ENCODE measurements around the gene ACTN2.

Gene ACTN2

DNA sequence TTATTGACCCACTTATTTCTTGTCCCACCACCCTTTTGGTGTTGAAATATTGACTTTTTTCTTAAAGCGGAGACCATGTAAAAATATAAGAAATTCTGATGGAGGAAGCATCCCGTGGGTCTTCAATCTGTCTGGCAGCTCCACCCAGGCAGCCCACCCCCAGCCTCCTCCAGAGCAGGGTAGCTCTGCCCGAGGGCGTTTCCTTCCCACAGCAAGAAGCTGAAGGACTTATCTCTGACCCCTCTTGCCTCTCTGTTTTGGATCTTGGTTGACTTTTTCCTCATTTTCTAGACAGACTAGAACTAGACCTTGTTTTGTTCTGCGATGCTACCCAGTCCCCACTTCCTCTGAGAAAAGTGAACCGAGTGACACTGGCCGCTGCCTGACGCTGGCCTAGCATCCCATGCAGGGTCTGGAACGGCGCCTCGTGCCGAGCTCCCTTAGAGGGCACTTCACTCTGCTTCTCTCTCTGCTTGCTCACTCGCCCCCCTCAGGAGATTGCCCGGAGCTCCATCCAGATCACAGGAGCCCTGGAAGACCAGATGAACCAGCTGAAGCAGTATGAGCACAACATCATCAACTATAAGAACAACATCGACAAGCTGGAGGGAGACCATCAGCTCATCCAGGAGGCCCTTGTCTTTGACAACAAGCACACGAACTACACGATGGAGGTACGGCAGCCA lies 68.4 kb downstream of the ACTN2 start:
- H3K27ac ChIP-seq (ENCODE audit: extremely low read depth, low read depth, low read length): no peak overlapping the region
- H3K4me1 ChIP-seq (ENCODE audit: control insufficient read depth, insufficient read depth, low read length): no peaks in the 10 kb centered on the region
- CTCF ChIA-PET: interaction anchor here (0.5 to 2.2 kb wide), 13 partner anchors 9 to 916 kb away, joined by 3 to 23 read pairs (median 3); no protein-coding TSS in a partner anchor
- H3K36me3 ChIP-seq (ENCODE audit: control insufficient read depth in 2 of 2, insufficient read depth in 1 of 2, low read length in 2 of 2): peaks cover 6 to 59% of the 10 kb centered on the region in 2 experiments; a peak in 2 of 3 replicates
- no peaks in the 10 kb centered on the region for H3K9me3 ChIP-seq (ENCODE audit: control insufficient read depth, insufficient read depth, low read depth, low read length)
- H3K4me3 ChIP-seq (ENCODE audit: low read depth, low read length): no peak overlapping the region
- POLR2A ChIA-PET: interaction anchor here (1.5 kb wide), 1 partner anchor 40 kb away, joined by 3 read pairs; the partner anchor contains the start of gene MTR
- TF ChIP-seq ZNF600 (tag by site-specific recombination; IDR thresholded peaks at IDR 0.05) (0 out of 2 replicates have a peak, but pooled peaks have one; percentile 18), OVOL3 (tag by site-specific recombination; IDR thresholded peaks at IDR 0.05) (no peak), EGR2 (tag by site-specific recombination; IDR thresholded peaks at IDR 0.05; ENCODE audit: low read depth) (peak; percentile 36; the same call in 1 of the 2 replicates)

DNA sequence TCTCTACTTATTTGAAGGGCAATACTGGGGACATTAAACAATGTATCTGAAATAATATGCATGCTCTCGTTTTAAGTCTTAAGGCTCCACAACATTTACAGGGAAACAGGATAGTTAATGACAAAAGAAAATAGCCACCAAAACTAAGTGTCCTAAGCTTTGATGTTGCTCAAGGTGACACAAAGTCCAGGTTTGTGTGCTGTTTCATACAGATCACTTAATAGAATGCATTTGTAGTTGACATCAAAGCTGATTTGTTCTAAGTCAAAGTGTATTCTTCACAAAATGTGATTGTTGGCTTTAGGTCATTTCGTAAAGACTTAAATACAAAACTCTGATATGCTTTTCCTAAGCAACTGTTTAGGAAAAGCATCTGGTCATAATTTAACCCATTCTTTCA lies 71.3 kb downstream of the ACTN2 start:
- ChIA-PET CTCF (interaction anchor here (0.6 to 4.5 kb wide), 14 partner anchors 9 to 1763 kb away, joined by 3 to 77 read pairs (median 4); no protein-coding TSS in a partner anchor), POLR2A (no interaction called here)
- no peak for TF ChIP-seq ZBTB21 (tag by site-specific recombination; IDR thresholded peaks at IDR 0.05)
- no peak for TF ChIP-seq BCL11A (tag by site-specific recombination; IDR thresholded peaks at IDR 0.05; ENCODE audit: low read depth)
- TF ChIP-seq SP3 (tag by site-specific recombination; IDR thresholded peaks at IDR 0.05): no peak
- no peak for TF ChIP-seq ZNF792 (tag by site-specific recombination; IDR thresholded peaks at IDR 0.05)
- TF ChIP-seq ZNF560 (tag by site-specific recombination; IDR thresholded peaks at IDR 0.05; ENCODE audit: borderline replicate concordance): no peak
- TF ChIP-seq ZNF223 (tag by site-specific recombination; IDR thresholded peaks at IDR 0.05): no peak
- Histone ChIP-seq H3K4me1 (ENCODE audit: control insufficient read depth, insufficient read depth, low read length) (no peaks in the 10 kb centered on the region), H3K9me3 (ENCODE audit: control insufficient read depth, insufficient read depth, low read depth, low read length) (no peaks in the 10 kb centered on the region), H3K36me3 (ENCODE audit: control insufficient read depth in 2 of 2, insufficient read depth in 1 of 2, low read length in 2 of 2) (peaks cover 0 to 56% of the 10 kb centered on the region in 2 experiments; a peak in 2 of 3 replicates), H3K4me3 (ENCODE audit: low read depth, low read length) (no peak overlapping the region), H3K27ac (ENCODE audit: extremely low read depth, low read depth, low read length) (no peak overlapping the region)

DNA sequence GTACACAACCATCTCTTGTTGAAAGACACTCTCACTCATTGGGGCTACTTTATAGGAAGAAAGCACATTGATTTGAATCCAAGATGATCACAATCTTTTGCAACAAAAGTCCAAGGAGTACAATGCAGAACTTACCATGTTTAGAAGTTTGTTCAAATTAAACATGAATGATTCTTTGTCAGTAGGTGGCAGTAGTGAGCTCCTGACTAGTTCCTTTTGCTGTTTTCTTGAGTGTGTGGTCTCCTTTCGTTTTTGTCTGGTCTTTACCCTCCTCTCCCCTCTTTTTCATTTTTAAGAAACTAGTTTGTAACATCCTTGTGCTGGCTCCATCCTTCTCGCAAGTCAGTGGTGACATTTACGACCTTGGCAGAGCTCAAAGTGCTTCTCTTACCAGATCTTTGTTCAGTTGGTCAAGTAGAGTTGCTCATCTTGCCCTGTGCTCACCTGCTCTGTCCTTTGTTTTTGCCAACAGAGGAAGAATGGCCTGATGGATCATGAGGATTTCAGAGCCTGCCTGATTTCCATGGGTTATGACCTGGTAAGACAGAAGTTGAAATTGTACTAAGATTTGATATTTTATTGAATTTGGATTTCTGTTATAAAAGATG lies 73.1 kb downstream of the ACTN2 start:
- peaks cover 0 to 53% of the 10 kb centered on the region in 2 experiments; a peak in 2 of 3 replicates for H3K36me3 ChIP-seq (ENCODE audit: control insufficient read depth in 2 of 2, insufficient read depth in 1 of 2, low read length in 2 of 2)
- TF ChIP-seq ZNF324 (tag by site-specific recombination; IDR thresholded peaks at IDR 0.05) (peak; percentile 20; the same call in 1 of the 2 replicates), ZNF654 (tag by site-specific recombination; IDR thresholded peaks at IDR 0.05; ENCODE audit: low read depth) (peak; percentile 75), ZNF311 (tag by site-specific recombination; IDR thresholded peaks at IDR 0.05; ENCODE audit: borderline replicate concordance) (no peak), ZNF146 (tag by site-specific recombination; IDR thresholded peaks at IDR 0.05) (no peak), ZNF777 (tag by site-specific recombination; IDR thresholded peaks at IDR 0.05; ENCODE audit: borderline replicate concordance) (no peak), ZBTB1 (tag by site-specific recombination; IDR thresholded peaks at IDR 0.05) (no peak), PRDM1 (tag by site-specific recombination; IDR thresholded peaks at IDR 0.05) (peak; percentile 68; the same call in 1 of the 2 replicates), TRIM28 (IDR thresholded peaks at IDR 0.05; ENCODE audit: borderline replicate concordance, low read length) (no peak), ZNF23 (tag by site-specific recombination; IDR thresholded peaks at IDR 0.05; ENCODE audit: borderline replicate concordance) (no peak)
- TF ChIP-seq, protein P1, sequence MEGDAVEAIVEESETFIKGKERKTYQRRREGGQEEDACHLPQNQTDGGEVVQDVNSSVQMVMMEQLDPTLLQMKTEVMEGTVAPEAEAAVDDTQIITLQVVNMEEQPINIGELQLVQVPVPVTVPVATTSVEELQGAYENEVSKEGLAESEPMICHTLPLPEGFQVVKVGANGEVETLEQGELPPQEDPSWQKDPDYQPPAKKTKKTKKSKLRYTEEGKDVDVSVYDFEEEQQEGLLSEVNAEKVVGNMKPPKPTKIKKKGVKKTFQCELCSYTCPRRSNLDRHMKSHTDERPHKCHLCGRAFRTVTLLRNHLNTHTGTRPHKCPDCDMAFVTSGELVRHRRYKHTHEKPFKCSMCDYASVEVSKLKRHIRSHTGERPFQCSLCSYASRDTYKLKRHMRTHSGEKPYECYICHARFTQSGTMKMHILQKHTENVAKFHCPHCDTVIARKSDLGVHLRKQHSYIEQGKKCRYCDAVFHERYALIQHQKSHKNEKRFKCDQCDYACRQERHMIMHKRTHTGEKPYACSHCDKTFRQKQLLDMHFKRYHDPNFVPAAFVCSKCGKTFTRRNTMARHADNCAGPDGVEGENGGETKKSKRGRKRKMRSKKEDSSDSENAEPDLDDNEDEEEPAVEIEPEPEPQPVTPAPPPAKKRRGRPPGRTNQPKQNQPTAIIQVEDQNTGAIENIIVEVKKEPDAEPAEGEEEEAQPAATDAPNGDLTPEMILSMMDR (tag by site-specific recombination; IDR thresholded peaks at IDR 0.05): peak; percentile 71
- no peak overlapping the region for H3K4me3 ChIP-seq (ENCODE audit: low read depth, low read length)
- no peak overlapping the region for H3K27ac ChIP-seq (ENCODE audit: extremely low read depth, low read depth, low read length)
- POLR2A ChIA-PET: interaction anchor here (0.8 kb wide), 1 partner anchor 155 kb away, joined by 3 read pairs; the partner anchor contains the start of gene HEATR1
- no peaks in the 10 kb centered on the region for H3K4me1 ChIP-seq (ENCODE audit: control insufficient read depth, insufficient read depth, low read length)
- CTCF ChIA-PET: interaction anchor here (0.6 to 4.5 kb wide), 68 partner anchors 9 to 804 kb away, joined by 3 to 77 read pairs (median 4); partner anchors contain the start of genes HEATR1 and MTR
- no peaks in the 10 kb centered on the region for H3K9me3 ChIP-seq (ENCODE audit: control insufficient read depth, insufficient read depth, low read depth, low read length)
